Testis (tissue), 2 donors: ENCODE measurements around the gene EHHADH.

Source experiments
- POLR2A ChIP-seq: fragments of 450-650 bp; IDR thresholded peaks from one replicate; pipeline ENCODE4 v1.6.1; 2017; ENCODE audit warnings: antibody characterized with exemption, mild to moderate bottlenecking, moderate library complexity
- TF ChIP-seq, protein P1 (sequence below), 3 experiments: fragments of 450-650 bp in 2 of 3; fragments of 200-600 bp in 1 of 3; sonication (generic) in 1 of 3; IDR thresholded peaks; one replicate each; pipeline ENCODE4 v1.5.1; 2016 to 2019; ENCODE audit warnings: antibody characterized with exemption in 3 of 3, mild to moderate bottlenecking in 2 of 3, moderate library complexity in 1 of 3

DNA sequence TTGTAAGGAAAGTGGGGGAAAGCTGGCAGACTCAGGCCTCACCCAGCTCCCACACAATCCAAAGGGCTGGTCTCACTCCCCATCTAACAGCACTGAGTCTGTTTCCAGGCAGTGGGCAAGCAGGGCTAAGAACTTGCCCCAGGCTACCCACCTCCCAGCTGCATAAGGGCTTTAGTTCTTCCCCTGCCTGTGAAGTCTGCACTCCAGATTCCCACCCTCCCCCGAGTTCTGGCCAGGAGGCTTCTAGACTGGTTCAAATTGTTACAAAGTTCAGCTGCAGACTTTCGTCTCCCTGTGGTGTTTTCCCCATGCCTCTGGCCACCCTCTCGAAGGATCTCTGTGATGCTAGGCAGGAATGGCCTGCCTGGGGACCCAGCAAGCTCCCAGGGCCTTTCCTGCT is 11.2 kb downstream of the EHHADH start:
- TF ChIP-seq, protein P1, sequence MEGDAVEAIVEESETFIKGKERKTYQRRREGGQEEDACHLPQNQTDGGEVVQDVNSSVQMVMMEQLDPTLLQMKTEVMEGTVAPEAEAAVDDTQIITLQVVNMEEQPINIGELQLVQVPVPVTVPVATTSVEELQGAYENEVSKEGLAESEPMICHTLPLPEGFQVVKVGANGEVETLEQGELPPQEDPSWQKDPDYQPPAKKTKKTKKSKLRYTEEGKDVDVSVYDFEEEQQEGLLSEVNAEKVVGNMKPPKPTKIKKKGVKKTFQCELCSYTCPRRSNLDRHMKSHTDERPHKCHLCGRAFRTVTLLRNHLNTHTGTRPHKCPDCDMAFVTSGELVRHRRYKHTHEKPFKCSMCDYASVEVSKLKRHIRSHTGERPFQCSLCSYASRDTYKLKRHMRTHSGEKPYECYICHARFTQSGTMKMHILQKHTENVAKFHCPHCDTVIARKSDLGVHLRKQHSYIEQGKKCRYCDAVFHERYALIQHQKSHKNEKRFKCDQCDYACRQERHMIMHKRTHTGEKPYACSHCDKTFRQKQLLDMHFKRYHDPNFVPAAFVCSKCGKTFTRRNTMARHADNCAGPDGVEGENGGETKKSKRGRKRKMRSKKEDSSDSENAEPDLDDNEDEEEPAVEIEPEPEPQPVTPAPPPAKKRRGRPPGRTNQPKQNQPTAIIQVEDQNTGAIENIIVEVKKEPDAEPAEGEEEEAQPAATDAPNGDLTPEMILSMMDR (IDR thresholded peaks at IDR 0.05): no peak
- TF ChIP-seq POLR2A: no peak
